Measurements from ENCODE around the gene OR5A2. TPM values are rescaled to one million over a fixed set of nuclear protein-coding genes. Genes with fewer than 3 reads are reported as not detected.

The OR5A2 gene
- total RNA-seq (2014; rRNA removed; shearing (Covaris generic)) (not detected in 2 replicates), total RNA-seq (2022) (not detected in 2 replicates), Bru-seq, nascent RNA (not detected), BruChase-seq, experiment 1, labeled RNA remaining after a 6-hour chase (not detected), BruChase-seq, experiment 2, labeled RNA remaining after a 2-hour chase (not detected)
- long read RNA-seq: 0 reads

DNA sequence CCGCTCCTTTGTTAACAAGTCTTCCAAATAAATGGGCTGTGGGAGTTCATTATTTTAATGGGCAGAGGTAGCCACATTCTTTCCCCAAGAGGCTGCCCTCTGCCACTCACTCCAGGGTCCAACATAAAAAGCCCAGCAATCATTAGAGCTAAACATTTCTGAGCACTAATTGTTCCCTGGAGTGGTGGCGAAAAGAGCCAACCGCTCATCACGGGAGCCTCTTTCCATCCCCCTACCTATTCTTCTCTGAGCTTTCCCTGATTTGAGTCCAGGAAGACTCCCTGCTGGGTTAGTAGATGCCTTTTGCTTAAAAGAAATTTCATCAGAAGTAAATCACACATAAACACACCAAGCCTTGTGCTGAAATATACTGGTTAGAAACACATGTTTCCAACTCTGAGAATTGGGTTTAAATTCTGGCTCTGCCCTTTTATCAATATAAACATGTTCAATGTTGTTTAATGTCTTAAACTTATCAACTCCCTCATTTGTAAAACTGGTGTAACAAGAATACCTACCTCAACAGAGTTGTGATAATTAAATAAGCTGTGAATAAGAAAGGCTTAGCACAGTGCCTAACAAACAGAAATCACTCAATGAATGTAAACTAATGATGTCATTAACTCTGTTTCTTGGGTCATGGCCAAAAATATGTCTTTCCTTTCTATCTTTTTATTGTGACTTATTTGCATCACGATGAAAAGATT is at the start of gene OR5A2:
TSS of gene OR5A2 (minus strand) at position 53 of the 707 bp plus-strand sequence. CDS start 3,460 bp downstream, outside the sequence.
- Histone ChIP-seq H3K4me2 (ENCODE audit: low read length) (no peak within 1 kb of the TSS), H3K4me3 (ENCODE audit: low read depth, low read length, poor library complexity, severe bottlenecking) (no peak within 1 kb of the TSS), H3K27ac (ENCODE audit: low read depth, low read length, poor library complexity, severe bottlenecking) (no peak within 1 kb of the TSS), H3K9me3 (ENCODE audit: low read length) (no peaks in the 10 kb centered on the region), H3K9me2 (ENCODE audit: insufficient read depth, low read length) (no peaks in the 10 kb centered on the region), H3K4me1 (ENCODE audit: insufficient read depth, low read length, poor library complexity, severe bottlenecking) (no peaks in the 10 kb centered on the region), H2AFZ (ENCODE audit: low read length) (no peak within 1 kb of the TSS), H3K36me3 (ENCODE audit: insufficient read depth, low read length) (no peaks in the 10 kb centered on the region), H3K79me2 (ENCODE audit: insufficient read depth, low read depth, low read length) (no peaks in the 10 kb centered on the region), H4K20me1 (ENCODE audit: insufficient read depth, low read length) (no peaks in the 10 kb centered on the region)
- POLR2A ChIA-PET: interaction anchor here (0.6 kb wide), 1 partner anchor 25 kb away, joined by 3 read pairs; no protein-coding TSS in a partner anchor
- no peak for DNase-seq (ENCODE audit: low spot score)
- intact Hi-C loops (cut with micrococcal nuclease; ENCODE audit: unreplicated experiment): no loop called here
- BruUV-seq (replicated peaks): no TSS peak
- TF ChIP-seq, protein P1, sequence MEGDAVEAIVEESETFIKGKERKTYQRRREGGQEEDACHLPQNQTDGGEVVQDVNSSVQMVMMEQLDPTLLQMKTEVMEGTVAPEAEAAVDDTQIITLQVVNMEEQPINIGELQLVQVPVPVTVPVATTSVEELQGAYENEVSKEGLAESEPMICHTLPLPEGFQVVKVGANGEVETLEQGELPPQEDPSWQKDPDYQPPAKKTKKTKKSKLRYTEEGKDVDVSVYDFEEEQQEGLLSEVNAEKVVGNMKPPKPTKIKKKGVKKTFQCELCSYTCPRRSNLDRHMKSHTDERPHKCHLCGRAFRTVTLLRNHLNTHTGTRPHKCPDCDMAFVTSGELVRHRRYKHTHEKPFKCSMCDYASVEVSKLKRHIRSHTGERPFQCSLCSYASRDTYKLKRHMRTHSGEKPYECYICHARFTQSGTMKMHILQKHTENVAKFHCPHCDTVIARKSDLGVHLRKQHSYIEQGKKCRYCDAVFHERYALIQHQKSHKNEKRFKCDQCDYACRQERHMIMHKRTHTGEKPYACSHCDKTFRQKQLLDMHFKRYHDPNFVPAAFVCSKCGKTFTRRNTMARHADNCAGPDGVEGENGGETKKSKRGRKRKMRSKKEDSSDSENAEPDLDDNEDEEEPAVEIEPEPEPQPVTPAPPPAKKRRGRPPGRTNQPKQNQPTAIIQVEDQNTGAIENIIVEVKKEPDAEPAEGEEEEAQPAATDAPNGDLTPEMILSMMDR (conservative IDR thresholded peaks at IDR 0.05; ENCODE audit: low read length): no peak
- TF ChIP-seq EZH2phosphoT487 (IDR thresholded peaks at IDR 0.05; ENCODE audit: borderline replicate concordance, low read depth, low read length): no peak
- CTCF ChIA-PET (ENCODE audit: unreplicated experiment): no interaction called here

- TF ChIP-seq, protein P1 (conservative IDR thresholded peaks at IDR 0.05; ENCODE audit: low read length): no peak
- TF ChIP-seq EZH2phosphoT487 (IDR thresholded peaks at IDR 0.05; ENCODE audit: borderline replicate concordance, low read depth, low read length): no peak
These were observed 49.0 kb upstream of the OR5A2 start for GRCh38 chr11:59475176-59475575.

DNA sequence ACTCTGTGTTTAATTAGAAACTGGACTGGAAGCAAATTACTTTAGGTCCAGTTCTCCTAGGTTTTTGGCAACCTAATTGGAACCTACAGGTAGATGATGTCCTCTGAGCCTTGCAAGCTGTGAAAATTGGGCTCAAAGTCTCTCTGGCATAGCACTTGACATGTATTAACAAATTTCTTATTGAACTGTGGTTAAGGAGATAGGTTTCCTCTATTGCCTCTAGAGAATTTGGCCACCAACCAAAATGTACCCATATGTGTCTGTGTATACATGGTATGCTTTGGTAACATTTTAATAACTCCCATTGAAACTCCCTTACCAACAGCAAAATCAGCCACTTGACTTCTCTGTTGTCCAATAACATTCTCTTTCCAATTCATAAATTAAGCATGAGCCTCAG is 46.8 kb upstream of the OR5A2 start, which contains the start of gene OR4D10:
TSS of gene OR4D10 (plus strand) at position 301 of the 400 bp plus-strand sequence. CDS start 4,115 bp downstream, outside the sequence.
- H3K79me2 ChIP-seq (ENCODE audit: insufficient read depth, low read depth, low read length): no peaks in the 10 kb centered on the region
- no peaks in the 10 kb centered on the region for H3K9me2 ChIP-seq (ENCODE audit: insufficient read depth, low read length)
- no peak within 1 kb of the TSS for H3K4me3 ChIP-seq (ENCODE audit: low read depth, low read length, poor library complexity, severe bottlenecking)
- no peak within 1 kb of the TSS for H3K4me2 ChIP-seq (ENCODE audit: low read length)
- peaks cover 8% of the 10 kb centered on the region for H3K4me1 ChIP-seq (ENCODE audit: insufficient read depth, low read length, poor library complexity, severe bottlenecking)
- H4K20me1 ChIP-seq (ENCODE audit: insufficient read depth, low read length): no peaks in the 10 kb centered on the region
- intact Hi-C loops (cut with micrococcal nuclease; ENCODE audit: unreplicated experiment): no loop called here
- ChIA-PET CTCF (ENCODE audit: unreplicated experiment) (no interaction called here), POLR2A (no interaction called here)
- no peak within 1 kb of the TSS for H2AFZ ChIP-seq (ENCODE audit: low read length)
- no TSS peak for BruUV-seq (replicated peaks)
- no peaks in the 10 kb centered on the region for H3K36me3 ChIP-seq (ENCODE audit: insufficient read depth, low read length)
- TF ChIP-seq, protein P1 (conservative IDR thresholded peaks at IDR 0.05; ENCODE audit: low read length): no peak
- TF ChIP-seq EZH2phosphoT487 (IDR thresholded peaks at IDR 0.05; ENCODE audit: borderline replicate concordance, low read depth, low read length): no peak
- H3K9me3 ChIP-seq (ENCODE audit: low read length): no peaks in the 10 kb centered on the region
- DNase-seq (ENCODE audit: low spot score): no peak
- no peak within 1 kb of the TSS for H3K27ac ChIP-seq (ENCODE audit: low read depth, low read length, poor library complexity, severe bottlenecking)

More at GRCh38 chr11:59475176-59475575, 49.0 kb upstream of the OR5A2 start:
- POLR2A ChIA-PET: interaction anchor here (0.6 kb wide), 1 partner anchor 84 kb away, joined by 4 read pairs; no protein-coding TSS in a partner anchor
- Histone ChIP-seq H3K9me2 (ENCODE audit: insufficient read depth, low read length) (no peaks in the 10 kb centered on the region), H3K79me2 (ENCODE audit: insufficient read depth, low read depth, low read length) (no peaks in the 10 kb centered on the region), H4K20me1 (ENCODE audit: insufficient read depth, low read length) (no peaks in the 10 kb centered on the region), H3K4me2 (ENCODE audit: low read length) (no peak overlapping the region), H3K4me3 (ENCODE audit: low read depth, low read length, poor library complexity, severe bottlenecking) (no peak overlapping the region), H3K9me3 (ENCODE audit: low read length) (no peaks in the 10 kb centered on the region), H2AFZ (ENCODE audit: low read length) (no peak overlapping the region), H3K36me3 (ENCODE audit: insufficient read depth, low read length) (no peaks in the 10 kb centered on the region), H3K4me1 (ENCODE audit: insufficient read depth, low read length, poor library complexity, severe bottlenecking) (peaks cover 8% of the 10 kb centered on the region), H3K27ac (ENCODE audit: low read depth, low read length, poor library complexity, severe bottlenecking) (no peak overlapping the region)
- intact Hi-C loops (cut with micrococcal nuclease; ENCODE audit: unreplicated experiment): no loop called here
- no peak for DNase-seq (ENCODE audit: low spot score)
- no TSS peak for BruUV-seq (replicated peaks)
- CTCF ChIA-PET (ENCODE audit: unreplicated experiment): no interaction called here

Data from OCI-LY7 (cell line).